Stromal cell of bone marrow (primary cell): ENCODE data around the gene CERS6.

Experiments used
- DNase-seq: peaks from one replicate; pipeline ENCODE4 v3.0.0-alpha.2; 2012; ENCODE audit warnings: low read depth

CERS6 gene

GRCh38 chr2:168703926-168704325 is 247.9 kb downstream of the CERS6 start:
- no peak for DNase-seq

GRCh38 chr2:168705534-168706470 is 249.7 kb downstream of the CERS6 start:
- no peak for DNase-seq

- no peak for DNase-seq
Measured at GRCh38 chr2:168706806-168707205, 250.7 kb downstream of the CERS6 start.

GRCh38 chr2:168708080-168708479 is 252.0 kb downstream of the CERS6 start:
- no peak for DNase-seq

- no peak for DNase-seq
Measured at GRCh38 chr2:168710754-168711467, 254.8 kb downstream of the CERS6 start.

- no peak for DNase-seq
Measured at GRCh38 chr2:168712053-168712452, 256.0 kb downstream of the CERS6 start.

- no peak for DNase-seq
Measured at GRCh38 chr2:168713325-168713724, 257.3 kb downstream of the CERS6 start.

- no peak for DNase-seq
Measured at GRCh38 chr2:168715849-168716248, 259.8 kb downstream of the CERS6 start.

GRCh38 chr2:168716839-168717238 is 260.8 kb downstream of the CERS6 start:
- no peak for DNase-seq

GRCh38 chr2:168717790-168718502 is 261.9 kb downstream of the CERS6 start:
- DNase-seq = no peak

GRCh38 chr2:168718622-168719021 is 262.6 kb downstream of the CERS6 start:
- DNase-seq = no peak

- no peak for DNase-seq
Measured at GRCh38 chr2:168719446-168719845, 263.4 kb downstream of the CERS6 start.

GRCh38 chr2:168722592-168722991 is 266.5 kb downstream of the CERS6 start:
- DNase-seq = no peak

GRCh38 chr2:168723275-168723899 is 267.3 kb downstream of the CERS6 start:
- no peak for DNase-seq

- DNase-seq = no peak
Measured at GRCh38 chr2:168726375-168726774, 270.3 kb downstream of the CERS6 start.

GRCh38 chr2:168727904-168728470 is 271.9 kb downstream of the CERS6 start:
- no peak for DNase-seq

- DNase-seq = no peak
Measured at GRCh38 chr2:168729455-168729854, 273.4 kb downstream of the CERS6 start.

- no peak for DNase-seq
Measured at GRCh38 chr2:168730344-168730743, 274.3 kb downstream of the CERS6 start.

GRCh38 chr2:168731002-168731401 is 274.9 kb downstream of the CERS6 start:
- no peak for DNase-seq

GRCh38 chr2:168731616-168732015 is 275.5 kb downstream of the CERS6 start:
- no peak for DNase-seq

- DNase-seq = no peak
Measured at GRCh38 chr2:168732100-168732499, 276.0 kb downstream of the CERS6 start.

- no peak for DNase-seq
Measured at GRCh38 chr2:168732506-168732905, 276.4 kb downstream of the CERS6 start.
